K562 (cell line): ENCODE data around the gene BAG5. TPM values are rescaled to one million over a fixed set of nuclear protein-coding genes. Genes with fewer than 3 reads are reported as not detected.

Experiments
- ATAC-seq: fragments of 200-7000 bp; cut with Tn5 transposase; 3 replicates; pipeline ENCODE4 v1.9.1; 2020; ENCODE audit warnings: moderate library complexity
- BruUV-seq: library from RNA; stranded (reverse); fragments of 400-500 nt; replicated peaks from 2 replicates; lab custom pipeline; 2021; lab: Mats Ljungman, UMichigan
- CTCF ChIA-PET: fragments of 300-600 bp; formaldehyde crosslinking; extraction: SDS; loops from one replicate; lab custom pipeline; 2021; ENCODE audit warnings: low intra/inter-chr PET ratio; lab: Yijun Ruan, JAX
- POLR2A ChIA-PET: fragments of 300-600, 350-650 bp; sonication (Branson Sonifier 250); formaldehyde crosslinking; extraction: SDS; loops from one replicate; lab custom pipeline; 2021; ENCODE audit warnings: antibody characterized with exemption, inconsistent platforms; lab: Yijun Ruan, JAX
- DNase-seq, 4 experiments: peaks; one replicate each; pipeline versions ENCODE4 v3.0.0 to v3.0.0-alpha.2; 2011 to 2018; ENCODE audit warnings: low spot score in 3 of 4, mixed read lengths in 3 of 4; ENCODE audit errors: extremely low read depth in 1 of 4
- FAIRE-seq: peaks from 2 replicates; lab custom pipeline; 2011; peaks lifted over from hg19 to GRCh38; lab: Jason Lieb, UNC
- H2AFZ ChIP-seq: 2 replicates; pipeline ENCODE4 v1.6.0; 2011; ENCODE audit warnings: low read depth, low read length, control low read depth, inconsistent platforms
- H3K27ac ChIP-seq: fragments of 200-600 bp; 3 replicates; pipeline ENCODE4 v1.8.0; 2011; ENCODE audit warnings: low read depth, mild to moderate bottlenecking, control low read depth, inconsistent platforms, low read length, moderate library complexity, mixed read lengths; ENCODE audit errors: extremely low read depth
- H3K27me3 ChIP-seq, 2 experiments: fragments of 300-600 bp in 1 of 2; 2 replicates in 1 of 2; 3 replicates in 1 of 2; pipeline versions ENCODE4 v1.6.0 to v1.8.0; 2011; ENCODE audit warnings: inconsistent platforms in 2 of 2, low read length in 2 of 2, mild to moderate bottlenecking in 1 of 2, mixed read lengths in 1 of 2, moderate library complexity in 1 of 2; ENCODE audit not compliant: control insufficient read depth in 2 of 2, insufficient read depth in 2 of 2
- H3K36me3 ChIP-seq: fragments of 300-600 bp; 3 replicates; pipeline ENCODE4 v1.8.0; 2011; ENCODE audit warnings: mild to moderate bottlenecking, low read length, inconsistent platforms; ENCODE audit not compliant: control insufficient read depth, insufficient read depth
- H3K4me1 ChIP-seq, 2 experiments: fragments of 200-600 bp in 1 of 2; replicated peaks in 1 of 2; 2 replicates in 1 of 2; 3 replicates in 1 of 2; pipeline versions ENCODE4 v1.5.1 to v1.8.0; 2011; ENCODE audit warnings: inconsistent platforms in 2 of 2, low read length in 2 of 2, mild to moderate bottlenecking in 1 of 2, mixed read lengths in 1 of 2, moderate library complexity in 1 of 2; ENCODE audit not compliant: control insufficient read depth in 2 of 2, insufficient read depth in 2 of 2
- H3K4me2 ChIP-seq: 2 replicates; pipeline ENCODE4 v1.6.1; 2011; ENCODE audit warnings: low read length, control low read depth, inconsistent platforms, mixed read lengths; ENCODE audit not compliant: insufficient read depth
- H3K4me3 ChIP-seq: fragments of 200-600 bp; sonication (generic), shearing (Covaris generic); 2 replicates; pipeline ENCODE4 v1.5.1; 2016; ENCODE audit warnings: control low read depth, inconsistent platforms
- H3K79me2 ChIP-seq: fragments of 200-600 bp; 3 replicates; pipeline ENCODE4 v1.8.0; 2011; ENCODE audit warnings: low read length, inconsistent platforms; ENCODE audit not compliant: control insufficient read depth, insufficient read depth
- H3K9ac ChIP-seq, 2 experiments: 2 replicates each; pipeline versions ENCODE4 v1.6.0 to v1.6.1; 2011; ENCODE audit warnings: low read depth in 2 of 2, low read length in 2 of 2, control low read depth in 1 of 2, inconsistent platforms in 1 of 2, mild to moderate bottlenecking in 1 of 2, mixed read lengths in 1 of 2; ENCODE audit not compliant: insufficient read depth in 1 of 2
- H3K9me1 ChIP-seq: one replicate; pipeline ENCODE4 v1.6.0; 2011; ENCODE audit warnings: inconsistent platforms, mild to moderate bottlenecking, low read length, moderate library complexity; ENCODE audit not compliant: control insufficient read depth, insufficient read depth
- H3K9me3 ChIP-seq: replicated peaks from 2 replicates; pipeline ENCODE4 v1.5.1; 2011; ENCODE audit warnings: low read depth, low read length, inconsistent platforms; ENCODE audit not compliant: control insufficient read depth, insufficient read depth
- H4K20me1 ChIP-seq: replicated peaks from 2 replicates; pipeline ENCODE4 v1.6.1; 2011; ENCODE audit warnings: low read length, inconsistent platforms, mixed read lengths; ENCODE audit not compliant: control insufficient read depth, insufficient read depth
- BDP1 ChIP-seq: IDR thresholded peaks from 3 replicates; pipeline ENCODE4 v1.6.1; 2011; ENCODE audit not compliant: insufficient read length, insufficient read depth
- CBX1 ChIP-seq: sonication (generic); IDR thresholded peaks from 2 replicates; pipeline ENCODE4 v1.6.1; 2016; ENCODE audit warnings: antibody characterized with exemption, low read depth, mild to moderate bottlenecking
- CBX5 ChIP-seq: IDR thresholded peaks from 2 replicates; pipeline ENCODE4 v1.6.1; 2014; ENCODE audit warnings: low read depth, borderline replicate concordance
- CTBP1 ChIP-seq: fragments of 450-650 bp; IDR thresholded peaks from 2 replicates; pipeline ENCODE4 v1.6.1; 2016; ENCODE audit warnings: borderline replicate concordance
- E4F1 ChIP-seq: fragments of 250-450 bp; sonication (Bioruptor Pico); IDR thresholded peaks from 2 replicates; pipeline ENCODE4 v1.5.0; 2021; ENCODE audit warnings: mild to moderate bottlenecking, borderline replicate concordance
- GABPB1 ChIP-seq: sonication (generic); formaldehyde crosslinking; IDR thresholded peaks from 2 replicates; pipeline ENCODE4 v1.8.0; 2022; ENCODE audit warnings: mild to moderate bottlenecking, missing genetic modification reagents
- GTF2F1 ChIP-seq: IDR thresholded peaks from 2 replicates; pipeline ENCODE4 v1.6.1; 2011; ENCODE audit warnings: low read depth, low read length, improper control_type of control experiment
- HDAC8 ChIP-seq: fragments of 450-650 bp; IDR thresholded peaks from 2 replicates; pipeline ENCODE4 v1.6.1; 2016; ENCODE audit warnings: mild to moderate bottlenecking, missing genetic modification characterization, moderate library complexity, missing compliant biosample characterization
- MAFK ChIP-seq: IDR thresholded peaks from 2 replicates; pipeline ENCODE4 v1.6.1; 2011; ENCODE audit warnings: low read length, improper control_type of control experiment
- PURB ChIP-seq: sonication (generic); formaldehyde crosslinking; IDR thresholded peaks from 2 replicates; pipeline ENCODE4 v1.9.0; 2021; ENCODE audit warnings: low read depth, mild to moderate bottlenecking, missing genetic modification reagents
- TFE3 ChIP-seq: fragments of 450-650 bp; formaldehyde crosslinking; IDR thresholded peaks from 2 replicates; pipeline ENCODE4 v1.4.0; 2020; ENCODE audit warnings: mild to moderate bottlenecking, mixed read lengths
- USF1 ChIP-seq: sonication (generic); formaldehyde crosslinking; IDR thresholded peaks from 2 replicates; pipeline ENCODE4 v1.9.0; 2022; ENCODE audit warnings: mild to moderate bottlenecking, missing genetic modification reagents
- ZC3H4 ChIP-seq: sonication (generic); formaldehyde crosslinking; IDR thresholded peaks from 2 replicates; pipeline ENCODE4 v1.9.0; 2021; ENCODE audit warnings: missing genetic modification reagents, borderline replicate concordance
- ZFP91 ChIP-seq: sonication (generic); formaldehyde crosslinking; IDR thresholded peaks from 2 replicates; pipeline ENCODE4 v1.8.0; 2022; ENCODE audit warnings: mild to moderate bottlenecking, missing genetic modification reagents
- ZNF239 ChIP-seq: fragments of 250-450 bp; sonication (Bioruptor Pico); IDR thresholded peaks from 2 replicates; pipeline ENCODE4 v1.4.0; 2020; ENCODE audit warnings: mild to moderate bottlenecking
- ZNF274 ChIP-seq: IDR thresholded peaks from 2 replicates; pipeline ENCODE4 v1.6.1; 2011; ENCODE audit warnings: low read depth, mild to moderate bottlenecking, low read length, moderate library complexity, borderline replicate concordance
- ZNF436 ChIP-seq: fragments of 250-450, 450-650 bp; sonication (Bioruptor Pico); formaldehyde crosslinking; IDR thresholded peaks from 2 replicates; pipeline ENCODE4 v1.7.0; 2020; ENCODE audit warnings: mild to moderate bottlenecking
- ZNF57 ChIP-seq: fragments of 450-650 bp; formaldehyde crosslinking; IDR thresholded peaks from 2 replicates; pipeline ENCODE4 v1.4.0; 2020; ENCODE audit warnings: mild to moderate bottlenecking, moderate library complexity
- ZNF668 ChIP-seq: fragments of 250-450 bp; sonication (Bioruptor Pico); IDR thresholded peaks from 2 replicates; pipeline ENCODE4 v1.8.0; 2022; ENCODE audit warnings: mild to moderate bottlenecking, inconsistent platforms
- WGBS: fragments of 100-300 bp; shearing (Covaris generic); methylation state at CpG from one replicate; pipeline ENCODE4 v1.1.6; 2016; ENCODE audit warnings: low coverage, mixed read lengths; ENCODE audit not compliant: insufficient coverage; ENCODE audit errors: missing lambda C conversion rate; 5-methylcytosine and 5-hydroxymethylcytosine counted together
- in situ Hi-C: fragments of 300-500 bp; cut with MboI; formaldehyde crosslinking; loops from 4 replicates; pipeline ENCODE4 v1.15.0; 2018; ENCODE audit warnings: inconsistent platforms, mixed read lengths
- intact Hi-C: fragments of 100-400 bp; cut with micrococcal nuclease; formaldehyde crosslinking; loops from 2 replicates; pipeline ENCODE4 v1.14.2; 2022
- polyA plus RNA-seq, 8 experiments: library from polyadenylated mRNA; depleted of rRNA in 4 of 8; stranded (reverse) in 5 of 8; unstranded in 3 of 8; fragments of >200 nt; fragmentation: Nextera tagmentation in 2 of 8; fragmentation: Illumina TruSeq in 1 of 8; extraction: Ambion mirVana in 2 of 8; extraction: Trizol in 1 of 8; gene quantifications; 2 replicates each; pipeline versions ENCODE4 v1.2.1 to v1.2.3, GENCODE V29; 2011 to 2014; ENCODE audit warnings: inconsistent platforms in 1 of 8, missing spikeins in 1 of 8
- total RNA-seq, 7 experiments: library from RNA; depleted of rRNA in 6 of 7; stranded (reverse); fragments of >200 nt in 6 of 7; fragmentation: Illumina TruSeq in 2 of 7; extraction: Trizol in 2 of 7; gene quantifications; 2 replicates each; pipeline versions ENCODE4 v1.2.1 to v1.2.3, GENCODE V29; 2011 to 2021; ENCODE audit warnings: low replicate concordance in 1 of 7

Gene BAG5
- total and polyA plus RNA-seq, 9 of the 15 experiments (the other 6 are each of a cell fraction or from before 2014, with no cell fraction given), result 7.9 to 21.4 (median 13.2) TPM

GRCh38 chr14:103611215-103611614, 48.8 kb upstream of the BAG5 start:
- H3K27me3 ChIP-seq, result peaks cover 0 to 5% of the 10 kb centered on the region in 2 experiments; a peak in 1 of 5 replicates
- no peak overlapping the region for H3K4me3 ChIP-seq
- H3K36me3 ChIP-seq, result no peaks in the 10 kb centered on the region
- no peak for ATAC-seq
- H3K27ac ChIP-seq, result no peak overlapping the region
- no peak overlapping the region for H3K9ac ChIP-seq
- no peaks in the 10 kb centered on the region for H4K20me1 ChIP-seq
- H3K4me1 ChIP-seq, result peaks cover 0 to 10% of the 10 kb centered on the region in 2 experiments; a peak in 3 of 5 replicates
- intact Hi-C loops (no loop called here), in situ Hi-C loops (no loop called here)
- FAIRE-seq, result no peak
- no peak overlapping the region for H2AFZ ChIP-seq
- H3K4me2 ChIP-seq, result no peak overlapping the region
- no peaks in the 10 kb centered on the region for H3K9me1 ChIP-seq
- 35% methylated on average over 2 of the region's 2 CpGs for WGBS
- H3K9me3 ChIP-seq, result no peaks in the 10 kb centered on the region; the same call in 1 of the 2 replicates
- no peak for DNase-seq
- no TSS peak for BruUV-seq
- ChIA-PET POLR2A (no interaction called here), CTCF (no interaction called here)
- no peaks in the 10 kb centered on the region for H3K79me2 ChIP-seq
- no peak for TF ChIP-seq USF1 (CRISPR knock-in tag)
- no peak for TF ChIP-seq ZNF668 (CRISPR knock-in tag)
- no peak for TF ChIP-seq PURB (CRISPR knock-in tag)
- TF ChIP-seq MAFK, result no peak
- TF ChIP-seq ZNF436, result no peak
- no peak for TF ChIP-seq BDP1
- no peak for TF ChIP-seq ZNF274
- TF ChIP-seq HDAC8 (tag), result no peak
- TF ChIP-seq CBX1, result 0 out of 2 replicates have a peak, but pooled peaks have one; percentile 30
- no peak for TF ChIP-seq ZNF239 (CRISPR knock-in tag)
- no peak for TF ChIP-seq E4F1 (CRISPR knock-in tag)
- TF ChIP-seq ZNF57 (CRISPR knock-in tag), result no peak
- TF ChIP-seq CTBP1, result no peak
- TF ChIP-seq ZFP91 (CRISPR knock-in tag), result no peak
- no peak for TF ChIP-seq TFE3 (CRISPR knock-in tag)
- TF ChIP-seq CBX5, result 0 out of 2 replicates have a peak, but pooled peaks have one; percentile 59
- no peak for TF ChIP-seq GABPB1 (CRISPR knock-in tag)
- no peak for TF ChIP-seq GTF2F1
- TF ChIP-seq ZC3H4 (CRISPR knock-in tag), result no peak
